HG03066 (cell line): Measurements from ENCODE around the gene CPN2.

Experiments used
- ATAC-seq: cut with Tn5 transposase; IDR thresholded peaks from one replicate; pipeline ENCODE4 v1.9.1; 2021; ENCODE audit warnings: low read depth; ENCODE audit not compliant: unreplicated experiment

Gene CPN2

GRCh38 chr3:194330579-194330978, 20.5 kb downstream of the CPN2 start:
- no peak for ATAC-seq

- no peak for ATAC-seq
Observed at GRCh38 chr3:194330160-194330559, 21.0 kb downstream of the CPN2 start.

GRCh38 chr3:194329583-194329965, 21.6 kb downstream of the CPN2 start:
- ATAC-seq, result no peak

GRCh38 chr3:194328942-194329582, 22.1 kb downstream of the CPN2 start:
- no peak for ATAC-seq

- ATAC-seq, result no peak
Observed at GRCh38 chr3:194328053-194328657, 23.0 kb downstream of the CPN2 start.

GRCh38 chr3:194327218-194328052, 23.7 kb downstream of the CPN2 start:
- no peak for ATAC-seq

GRCh38 chr3:194326968-194327217, 24.2 kb downstream of the CPN2 start:
- no peak for ATAC-seq

- ATAC-seq, result no peak
Observed at GRCh38 chr3:194326192-194326967, 24.7 kb downstream of the CPN2 start.

GRCh38 chr3:194325424-194326153, 25.5 kb downstream of the CPN2 start:
- ATAC-seq, result no peak

- ATAC-seq, result no peak
Observed at GRCh38 chr3:194324823-194325327, 26.3 kb downstream of the CPN2 start.

GRCh38 chr3:194323785-194324735, 27.1 kb downstream of the CPN2 start:
- no peak for ATAC-seq

GRCh38 chr3:194322678-194323211, 28.4 kb downstream of the CPN2 start:
- ATAC-seq, result no peak

GRCh38 chr3:194321693-194322640, 29.2 kb downstream of the CPN2 start:
- ATAC-seq, result no peak

GRCh38 chr3:194320744-194321243, 30.3 kb downstream of the CPN2 start:
- no peak for ATAC-seq

- ATAC-seq, result no peak
Observed at GRCh38 chr3:194320100-194320499, 31.0 kb downstream of the CPN2 start.

GRCh38 chr3:194318511-194319161, 32.5 kb downstream of the CPN2 start:
- ATAC-seq, result no peak

GRCh38 chr3:194316918-194317317, 34.2 kb downstream of the CPN2 start:
- ATAC-seq, result no peak
